ENCODE data around the gene EIF2B2. TPM values are rescaled to one million over a fixed set of nuclear protein-coding genes. Genes with fewer than 3 reads are reported as not detected.

The EIF2B2 gene
- total RNA-seq, 1 experiment from 2014 or later = 96.8 TPM

- no peak overlapping the region for H3K9ac ChIP-seq (ENCODE audit: low read length)
- ATAC-seq (peak; percentile 90), DNase-seq (peak; percentile 48)
Observed at GRCh38 chr14:75011356-75011994, 8.8 kb downstream of the EIF2B2 start.

GRCh38 chr14:75013290-75013689 lies 10.6 kb downstream of the EIF2B2 start:
- POLR2A ChIA-PET (ENCODE audit: unreplicated experiment) = interaction anchor here (0.6 to 0.7 kb wide), 2 partner anchors 24 to 93 kb away, joined by 4 to 18 read pairs; no protein-coding TSS in a partner anchor
- H3K4me2 ChIP-seq (ENCODE audit: low read length) = no peak overlapping the region
- H3K27ac ChIP-seq (ENCODE audit: low read length) = no peak overlapping the region
- H3K4me3 ChIP-seq (ENCODE audit: low read length) = no peak overlapping the region
- H3K4me1 ChIP-seq (ENCODE audit: insufficient read depth, low read length) = peaks cover 14% of the 10 kb centered on the region
- CTCF ChIA-PET = no interaction called here
- TF ChIP-seq CTCF (conservative IDR thresholded peaks at IDR 0.05; ENCODE audit: low read depth, low read length) (no peak), EZH2 (IDR thresholded peaks at IDR 0.05; ENCODE audit: low read length, unreplicated experiment) (no peak), EZH2phosphoT487 (IDR thresholded peaks at IDR 0.05; ENCODE audit: borderline replicate concordance, low read length) (no peak)
- no peak overlapping the region for H3K9ac ChIP-seq (ENCODE audit: low read length)
- no peaks in the 10 kb centered on the region for H3K27me3 ChIP-seq (ENCODE audit: low read length)
- BruUV-seq (replicated peaks) = no TSS peak
- no peaks in the 10 kb centered on the region for H3K9me2 ChIP-seq (replicated peaks; ENCODE audit: low read length)
- H4K20me1 ChIP-seq (ENCODE audit: low read length) = no peaks in the 10 kb centered on the region
- H3K9me3 ChIP-seq (ENCODE audit: low read length) = no peaks in the 10 kb centered on the region
- intact Hi-C loops (cut with micrococcal nuclease) = loop anchor here (5.0 kb wide), 1 partner anchor 74 kb away; no protein-coding TSS in a partner anchor
- peaks cover 41% of the 10 kb centered on the region; the same call in 1 of the 2 replicates for H3K36me3 ChIP-seq (ENCODE audit: low read depth, low read length)
- no peak overlapping the region for H2AFZ ChIP-seq (ENCODE audit: low read length)
- H3K79me2 ChIP-seq (ENCODE audit: low read length) = no peaks in the 10 kb centered on the region
- no peak for DNase-seq
- H3F3A ChIP-seq (ENCODE audit: low read length, unreplicated experiment) = no peaks in the 10 kb centered on the region
- ATAC-seq = no peak

More at GRCh38 chr14:75011356-75011994, 8.8 kb downstream of the EIF2B2 start:
- TF ChIP-seq EZH2 (IDR thresholded peaks at IDR 0.05; ENCODE audit: low read length, unreplicated experiment) (no peak), EZH2phosphoT487 (IDR thresholded peaks at IDR 0.05; ENCODE audit: borderline replicate concordance, low read length) (no peak), CTCF (conservative IDR thresholded peaks at IDR 0.05; ENCODE audit: low read depth, low read length) (no peak)
- H2AFZ ChIP-seq (ENCODE audit: low read length) = no peak overlapping the region
- BruUV-seq (replicated peaks) = no TSS peak
- no peaks in the 10 kb centered on the region for H4K20me1 ChIP-seq (ENCODE audit: low read length)
- peaks cover 12% of the 10 kb centered on the region for H3K4me1 ChIP-seq (ENCODE audit: insufficient read depth, low read length)
- H3F3A ChIP-seq (ENCODE audit: low read length, unreplicated experiment) = no peaks in the 10 kb centered on the region
- POLR2A ChIA-PET (ENCODE audit: unreplicated experiment) = interaction anchor here (0.7 kb wide), 1 partner anchor 9 kb away, joined by 3 read pairs; the partner anchor contains the start of gene EIF2B2
- no peaks in the 10 kb centered on the region for H3K9me2 ChIP-seq (replicated peaks; ENCODE audit: low read length)
- intact Hi-C loops (cut with micrococcal nuclease) = loop anchor here (5.0 kb wide), 1 partner anchor 76 kb away; no protein-coding TSS in a partner anchor
- H3K79me2 ChIP-seq (ENCODE audit: low read length) = no peaks in the 10 kb centered on the region
- peak overlapping the region; percentile 36 for H3K27ac ChIP-seq (ENCODE audit: low read length)
- CTCF ChIA-PET = no interaction called here
- peak overlapping the region; percentile 38 for H3K4me2 ChIP-seq (ENCODE audit: low read length)
- no peak overlapping the region for H3K4me3 ChIP-seq (ENCODE audit: low read length)
- H3K27me3 ChIP-seq (ENCODE audit: low read length) = no peaks in the 10 kb centered on the region
- peaks cover 50% of the 10 kb centered on the region for H3K36me3 ChIP-seq (ENCODE audit: low read depth, low read length)
- no peaks in the 10 kb centered on the region for H3K9me3 ChIP-seq (ENCODE audit: low read length)

- no peak for DNase-seq
- Histone ChIP-seq H3F3A (ENCODE audit: low read length, unreplicated experiment) (no peaks in the 10 kb centered on the region), H3K4me1 (ENCODE audit: insufficient read depth, low read length) (peaks cover 17% of the 10 kb centered on the region), H3K9ac (ENCODE audit: low read length) (no peak overlapping the region), H3K9me3 (ENCODE audit: low read length) (no peaks in the 10 kb centered on the region), H3K4me2 (ENCODE audit: low read length) (no peak overlapping the region), H3K27me3 (ENCODE audit: low read length) (no peaks in the 10 kb centered on the region), H3K9me2 (replicated peaks; ENCODE audit: low read length) (no peaks in the 10 kb centered on the region), H3K4me3 (ENCODE audit: low read length) (no peak overlapping the region), H3K27ac (ENCODE audit: low read length) (no peak overlapping the region), H2AFZ (ENCODE audit: low read length) (no peak overlapping the region), H3K79me2 (ENCODE audit: low read length) (no peaks in the 10 kb centered on the region), H3K36me3 (ENCODE audit: low read depth, low read length) (peaks cover 25% of the 10 kb centered on the region; the same call in 1 of the 2 replicates), H4K20me1 (ENCODE audit: low read length) (no peaks in the 10 kb centered on the region)
- no peak for ATAC-seq
- CTCF ChIA-PET = no interaction called here
- intact Hi-C loops (cut with micrococcal nuclease) = no loop called here
- BruUV-seq (replicated peaks) = no TSS peak
- POLR2A ChIA-PET (ENCODE audit: unreplicated experiment) = no interaction called here
- TF ChIP-seq CTCF (conservative IDR thresholded peaks at IDR 0.05; ENCODE audit: low read depth, low read length) = no peak
- no peak for TF ChIP-seq EZH2 (IDR thresholded peaks at IDR 0.05; ENCODE audit: low read length, unreplicated experiment)
- TF ChIP-seq EZH2phosphoT487 (IDR thresholded peaks at IDR 0.05; ENCODE audit: borderline replicate concordance, low read length) = no peak
Observed at GRCh38 chr14:75015496-75015895, 12.8 kb downstream of the EIF2B2 start.
